Measurements from ENCODE around the gene ZNF608.

DNA sequence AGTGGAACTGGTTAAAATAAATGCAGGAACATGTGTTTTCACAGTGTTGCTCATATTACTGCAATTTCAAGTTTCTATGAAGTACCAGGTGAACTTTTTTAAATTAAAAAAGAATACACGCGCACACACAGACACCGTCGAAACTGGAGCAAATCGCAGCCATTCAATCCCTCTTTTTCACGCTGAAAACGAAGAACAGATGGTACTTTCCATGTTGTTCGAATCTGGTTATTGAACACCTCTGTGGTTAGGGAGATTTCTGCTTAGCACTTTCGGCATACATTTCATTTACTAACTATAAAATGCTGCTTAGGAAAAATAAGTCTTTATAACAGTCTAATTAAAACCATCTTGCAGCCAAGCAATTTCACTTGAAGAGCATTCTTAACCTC lies 6.8 kb downstream of the ZNF608 start:
- TF ChIP-seq, protein P1, sequence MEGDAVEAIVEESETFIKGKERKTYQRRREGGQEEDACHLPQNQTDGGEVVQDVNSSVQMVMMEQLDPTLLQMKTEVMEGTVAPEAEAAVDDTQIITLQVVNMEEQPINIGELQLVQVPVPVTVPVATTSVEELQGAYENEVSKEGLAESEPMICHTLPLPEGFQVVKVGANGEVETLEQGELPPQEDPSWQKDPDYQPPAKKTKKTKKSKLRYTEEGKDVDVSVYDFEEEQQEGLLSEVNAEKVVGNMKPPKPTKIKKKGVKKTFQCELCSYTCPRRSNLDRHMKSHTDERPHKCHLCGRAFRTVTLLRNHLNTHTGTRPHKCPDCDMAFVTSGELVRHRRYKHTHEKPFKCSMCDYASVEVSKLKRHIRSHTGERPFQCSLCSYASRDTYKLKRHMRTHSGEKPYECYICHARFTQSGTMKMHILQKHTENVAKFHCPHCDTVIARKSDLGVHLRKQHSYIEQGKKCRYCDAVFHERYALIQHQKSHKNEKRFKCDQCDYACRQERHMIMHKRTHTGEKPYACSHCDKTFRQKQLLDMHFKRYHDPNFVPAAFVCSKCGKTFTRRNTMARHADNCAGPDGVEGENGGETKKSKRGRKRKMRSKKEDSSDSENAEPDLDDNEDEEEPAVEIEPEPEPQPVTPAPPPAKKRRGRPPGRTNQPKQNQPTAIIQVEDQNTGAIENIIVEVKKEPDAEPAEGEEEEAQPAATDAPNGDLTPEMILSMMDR (conservative IDR thresholded peaks at IDR 0.05; ENCODE audit: low read length): no peak
- TF ChIP-seq EZH2phosphoT487 (IDR thresholded peaks at IDR 0.05; ENCODE audit: borderline replicate concordance, low read depth, low read length): no peak
